Measurements from ENCODE around the gene MED9.

DNA sequence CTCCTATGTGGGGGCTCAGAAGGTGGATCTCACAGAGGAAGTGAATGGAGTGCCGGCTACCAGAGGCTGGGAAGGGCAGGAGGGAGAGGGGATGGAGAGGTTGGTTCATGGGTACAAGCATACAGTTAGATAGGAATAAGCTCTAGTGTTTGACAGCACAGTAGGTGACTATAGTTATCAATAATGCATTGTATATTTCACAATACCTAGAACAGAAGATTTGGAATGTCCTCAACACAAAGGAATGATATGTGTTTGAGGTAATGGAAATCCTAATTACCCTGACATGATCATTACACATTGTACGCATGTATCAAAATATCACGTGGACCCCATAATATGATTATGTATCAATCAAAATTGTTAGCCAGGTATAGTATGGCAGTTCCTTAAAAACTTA is 38.9 kb upstream of the MED9 start:
- TF ChIP-seq RXRA (IDR thresholded peaks at IDR 0.05; ENCODE audit: borderline replicate concordance, low read depth) (no peak), EZH2phosphoT487 (IDR thresholded peaks at IDR 0.05; ENCODE audit: borderline replicate concordance, low read depth) (no peak)
